ENCODE data around the gene RFX1. TPM values are rescaled to one million over a fixed set of nuclear protein-coding genes. Genes with fewer than 3 reads are reported as not detected.

RFX1 gene
- total RNA-seq, 1 experiment from 2014 or later: 20.4 TPM

DNA sequence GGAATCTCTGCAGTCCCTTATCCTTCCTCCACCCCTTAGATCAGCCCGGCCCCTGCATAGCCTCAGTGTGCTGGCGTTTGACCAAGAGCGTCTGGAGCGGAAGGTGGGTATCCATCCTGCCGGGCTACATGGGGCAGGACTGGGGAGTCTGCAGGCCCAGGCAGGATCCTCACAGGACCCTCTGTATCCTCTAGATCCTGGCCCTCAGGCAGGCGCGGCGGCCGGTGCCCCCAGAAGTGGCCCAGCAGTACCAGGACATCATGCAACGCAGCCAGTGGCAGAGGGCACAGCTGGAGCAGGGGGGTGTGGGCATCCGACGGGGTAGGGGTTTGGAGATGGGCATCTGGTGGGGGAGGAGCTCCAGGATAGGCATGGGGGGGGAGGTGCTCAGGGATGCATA lies 76.8 kb downstream of the RFX1 start:
- H3K27me3 Mint-ChIP-seq (ENCODE audit: low read depth): no peaks in the 10 kb centered on the region
- peaks cover 28% of the 10 kb centered on the region for H3K36me3 Mint-ChIP-seq
- TF ChIP-seq ZNF232 (CRISPR knock-in tag; IDR thresholded peaks at IDR 0.05) (no peak), ZNF263 (CRISPR knock-in tag; IDR thresholded peaks at IDR 0.05; ENCODE audit: low read depth) (no peak), GRHL2 (CRISPR knock-in tag; IDR thresholded peaks at IDR 0.05; ENCODE audit: insufficient replicate concordance, severe bottlenecking) (no peak), ZNF423 (CRISPR knock-in tag; IDR thresholded peaks at IDR 0.05) (no peak), RELA (CRISPR knock-in tag; IDR thresholded peaks at IDR 0.05; ENCODE audit: borderline replicate concordance) (no peak), RORB (CRISPR knock-in tag; IDR thresholded peaks at IDR 0.05) (no peak), TEAD1 (CRISPR knock-in tag; IDR thresholded peaks at IDR 0.05) (no peak), NFE2L1 (CRISPR knock-in tag; IDR thresholded peaks at IDR 0.05) (no peak), TCF7 (CRISPR knock-in tag; IDR thresholded peaks at IDR 0.05; ENCODE audit: low read depth) (no peak), MYBL2 (CRISPR knock-in tag; IDR thresholded peaks at IDR 0.05) (no peak), NR1H2 (CRISPR knock-in tag; IDR thresholded peaks at IDR 0.05) (no peak), IRF2 (CRISPR knock-in tag; IDR thresholded peaks at IDR 0.05; ENCODE audit: borderline replicate concordance, low read depth) (no peak)
- TF ChIP-seq, protein P1, sequence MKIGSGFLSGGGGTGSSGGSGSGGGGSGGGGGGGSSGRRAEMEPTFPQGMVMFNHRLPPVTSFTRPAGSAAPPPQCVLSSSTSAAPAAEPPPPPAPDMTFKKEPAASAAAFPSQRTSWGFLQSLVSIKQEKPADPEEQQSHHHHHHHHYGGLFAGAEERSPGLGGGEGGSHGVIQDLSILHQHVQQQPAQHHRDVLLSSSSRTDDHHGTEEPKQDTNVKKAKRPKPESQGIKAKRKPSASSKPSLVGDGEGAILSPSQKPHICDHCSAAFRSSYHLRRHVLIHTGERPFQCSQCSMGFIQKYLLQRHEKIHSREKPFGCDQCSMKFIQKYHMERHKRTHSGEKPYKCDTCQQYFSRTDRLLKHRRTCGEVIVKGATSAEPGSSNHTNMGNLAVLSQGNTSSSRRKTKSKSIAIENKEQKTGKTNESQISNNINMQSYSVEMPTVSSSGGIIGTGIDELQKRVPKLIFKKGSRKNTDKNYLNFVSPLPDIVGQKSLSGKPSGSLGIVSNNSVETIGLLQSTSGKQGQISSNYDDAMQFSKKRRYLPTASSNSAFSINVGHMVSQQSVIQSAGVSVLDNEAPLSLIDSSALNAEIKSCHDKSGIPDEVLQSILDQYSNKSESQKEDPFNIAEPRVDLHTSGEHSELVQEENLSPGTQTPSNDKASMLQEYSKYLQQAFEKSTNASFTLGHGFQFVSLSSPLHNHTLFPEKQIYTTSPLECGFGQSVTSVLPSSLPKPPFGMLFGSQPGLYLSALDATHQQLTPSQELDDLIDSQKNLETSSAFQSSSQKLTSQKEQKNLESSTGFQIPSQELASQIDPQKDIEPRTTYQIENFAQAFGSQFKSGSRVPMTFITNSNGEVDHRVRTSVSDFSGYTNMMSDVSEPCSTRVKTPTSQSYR (CRISPR knock-in tag; IDR thresholded peaks at IDR 0.05): no peak
- TF ChIP-seq, protein P2, sequence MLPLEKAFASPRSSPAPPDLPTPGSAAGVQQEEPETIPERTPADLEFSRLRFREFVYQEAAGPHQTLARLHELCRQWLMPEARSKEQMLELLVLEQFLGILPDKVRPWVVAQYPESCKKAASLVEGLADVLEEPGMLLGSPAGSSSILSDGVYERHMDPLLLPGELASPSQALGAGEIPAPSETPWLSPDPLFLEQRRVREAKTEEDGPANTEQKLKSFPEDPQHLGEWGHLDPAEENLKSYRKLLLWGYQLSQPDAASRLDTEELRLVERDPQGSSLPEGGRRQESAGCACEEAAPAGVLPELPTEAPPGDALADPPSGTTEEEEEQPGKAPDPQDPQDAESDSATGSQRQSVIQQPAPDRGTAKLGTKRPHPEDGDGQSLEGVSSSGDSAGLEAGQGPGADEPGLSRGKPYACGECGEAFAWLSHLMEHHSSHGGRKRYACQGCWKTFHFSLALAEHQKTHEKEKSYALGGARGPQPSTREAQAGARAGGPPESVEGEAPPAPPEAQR (CRISPR knock-in tag; IDR thresholded peaks at IDR 0.05): no peak
- TF ChIP-seq, protein P3, sequence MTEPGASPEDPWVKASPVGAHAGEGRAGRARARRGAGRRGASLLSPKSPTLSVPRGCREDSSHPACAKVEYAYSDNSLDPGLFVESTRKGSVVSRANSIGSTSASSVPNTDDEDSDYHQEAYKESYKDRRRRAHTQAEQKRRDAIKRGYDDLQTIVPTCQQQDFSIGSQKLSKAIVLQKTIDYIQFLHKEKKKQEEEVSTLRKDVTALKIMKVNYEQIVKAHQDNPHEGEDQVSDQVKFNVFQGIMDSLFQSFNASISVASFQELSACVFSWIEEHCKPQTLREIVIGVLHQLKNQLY (CRISPR knock-in tag; IDR thresholded peaks at IDR 0.05): no peak
- TF ChIP-seq, protein P4, sequence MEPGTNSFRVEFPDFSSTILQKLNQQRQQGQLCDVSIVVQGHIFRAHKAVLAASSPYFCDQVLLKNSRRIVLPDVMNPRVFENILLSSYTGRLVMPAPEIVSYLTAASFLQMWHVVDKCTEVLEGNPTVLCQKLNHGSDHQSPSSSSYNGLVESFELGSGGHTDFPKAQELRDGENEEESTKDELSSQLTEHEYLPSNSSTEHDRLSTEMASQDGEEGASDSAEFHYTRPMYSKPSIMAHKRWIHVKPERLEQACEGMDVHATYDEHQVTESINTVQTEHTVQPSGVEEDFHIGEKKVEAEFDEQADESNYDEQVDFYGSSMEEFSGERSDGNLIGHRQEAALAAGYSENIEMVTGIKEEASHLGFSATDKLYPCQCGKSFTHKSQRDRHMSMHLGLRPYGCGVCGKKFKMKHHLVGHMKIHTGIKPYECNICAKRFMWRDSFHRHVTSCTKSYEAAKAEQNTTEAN (CRISPR knock-in tag; IDR thresholded peaks at IDR 0.05): no peak
- TF ChIP-seq, protein P5, sequence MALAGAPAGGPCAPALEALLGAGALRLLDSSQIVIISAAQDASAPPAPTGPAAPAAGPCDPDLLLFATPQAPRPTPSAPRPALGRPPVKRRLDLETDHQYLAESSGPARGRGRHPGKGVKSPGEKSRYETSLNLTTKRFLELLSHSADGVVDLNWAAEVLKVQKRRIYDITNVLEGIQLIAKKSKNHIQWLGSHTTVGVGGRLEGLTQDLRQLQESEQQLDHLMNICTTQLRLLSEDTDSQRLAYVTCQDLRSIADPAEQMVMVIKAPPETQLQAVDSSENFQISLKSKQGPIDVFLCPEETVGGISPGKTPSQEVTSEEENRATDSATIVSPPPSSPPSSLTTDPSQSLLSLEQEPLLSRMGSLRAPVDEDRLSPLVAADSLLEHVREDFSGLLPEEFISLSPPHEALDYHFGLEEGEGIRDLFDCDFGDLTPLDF (CRISPR knock-in tag; IDR thresholded peaks at IDR 0.05): no peak
- TF ChIP-seq, protein P6, sequence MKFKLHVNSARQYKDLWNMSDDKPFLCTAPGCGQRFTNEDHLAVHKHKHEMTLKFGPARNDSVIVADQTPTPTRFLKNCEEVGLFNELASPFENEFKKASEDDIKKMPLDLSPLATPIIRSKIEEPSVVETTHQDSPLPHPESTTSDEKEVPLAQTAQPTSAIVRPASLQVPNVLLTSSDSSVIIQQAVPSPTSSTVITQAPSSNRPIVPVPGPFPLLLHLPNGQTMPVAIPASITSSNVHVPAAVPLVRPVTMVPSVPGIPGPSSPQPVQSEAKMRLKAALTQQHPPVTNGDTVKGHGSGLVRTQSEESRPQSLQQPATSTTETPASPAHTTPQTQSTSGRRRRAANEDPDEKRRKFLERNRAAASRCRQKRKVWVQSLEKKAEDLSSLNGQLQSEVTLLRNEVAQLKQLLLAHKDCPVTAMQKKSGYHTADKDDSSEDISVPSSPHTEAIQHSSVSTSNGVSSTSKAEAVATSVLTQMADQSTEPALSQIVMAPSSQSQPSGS (CRISPR knock-in tag; IDR thresholded peaks at IDR 0.05; ENCODE audit: borderline replicate concordance, low read depth): no peak
- TF ChIP-seq, protein P7, sequence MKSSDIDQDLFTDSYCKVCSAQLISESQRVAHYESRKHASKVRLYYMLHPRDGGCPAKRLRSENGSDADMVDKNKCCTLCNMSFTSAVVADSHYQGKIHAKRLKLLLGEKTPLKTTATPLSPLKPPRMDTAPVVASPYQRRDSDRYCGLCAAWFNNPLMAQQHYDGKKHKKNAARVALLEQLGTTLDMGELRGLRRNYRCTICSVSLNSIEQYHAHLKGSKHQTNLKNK (CRISPR knock-in tag; IDR thresholded peaks at IDR 0.05): no peak
- TF ChIP-seq, protein P8, sequence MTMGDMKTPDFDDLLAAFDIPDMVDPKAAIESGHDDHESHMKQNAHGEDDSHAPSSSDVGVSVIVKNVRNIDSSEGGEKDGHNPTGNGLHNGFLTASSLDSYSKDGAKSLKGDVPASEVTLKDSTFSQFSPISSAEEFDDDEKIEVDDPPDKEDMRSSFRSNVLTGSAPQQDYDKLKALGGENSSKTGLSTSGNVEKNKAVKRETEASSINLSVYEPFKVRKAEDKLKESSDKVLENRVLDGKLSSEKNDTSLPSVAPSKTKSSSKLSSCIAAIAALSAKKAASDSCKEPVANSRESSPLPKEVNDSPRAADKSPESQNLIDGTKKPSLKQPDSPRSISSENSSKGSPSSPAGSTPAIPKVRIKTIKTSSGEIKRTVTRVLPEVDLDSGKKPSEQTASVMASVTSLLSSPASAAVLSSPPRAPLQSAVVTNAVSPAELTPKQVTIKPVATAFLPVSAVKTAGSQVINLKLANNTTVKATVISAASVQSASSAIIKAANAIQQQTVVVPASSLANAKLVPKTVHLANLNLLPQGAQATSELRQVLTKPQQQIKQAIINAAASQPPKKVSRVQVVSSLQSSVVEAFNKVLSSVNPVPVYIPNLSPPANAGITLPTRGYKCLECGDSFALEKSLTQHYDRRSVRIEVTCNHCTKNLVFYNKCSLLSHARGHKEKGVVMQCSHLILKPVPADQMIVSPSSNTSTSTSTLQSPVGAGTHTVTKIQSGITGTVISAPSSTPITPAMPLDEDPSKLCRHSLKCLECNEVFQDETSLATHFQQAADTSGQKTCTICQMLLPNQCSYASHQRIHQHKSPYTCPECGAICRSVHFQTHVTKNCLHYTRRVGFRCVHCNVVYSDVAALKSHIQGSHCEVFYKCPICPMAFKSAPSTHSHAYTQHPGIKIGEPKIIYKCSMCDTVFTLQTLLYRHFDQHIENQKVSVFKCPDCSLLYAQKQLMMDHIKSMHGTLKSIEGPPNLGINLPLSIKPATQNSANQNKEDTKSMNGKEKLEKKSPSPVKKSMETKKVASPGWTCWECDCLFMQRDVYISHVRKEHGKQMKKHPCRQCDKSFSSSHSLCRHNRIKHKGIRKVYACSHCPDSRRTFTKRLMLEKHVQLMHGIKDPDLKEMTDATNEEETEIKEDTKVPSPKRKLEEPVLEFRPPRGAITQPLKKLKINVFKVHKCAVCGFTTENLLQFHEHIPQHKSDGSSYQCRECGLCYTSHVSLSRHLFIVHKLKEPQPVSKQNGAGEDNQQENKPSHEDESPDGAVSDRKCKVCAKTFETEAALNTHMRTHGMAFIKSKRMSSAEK (CRISPR knock-in tag; IDR thresholded peaks at IDR 0.05; ENCODE audit: borderline replicate concordance): no peak
- peaks cover 7% of the 10 kb centered on the region for H3K4me1 Mint-ChIP-seq
- no peak overlapping the region for H3K4me3 Mint-ChIP-seq
- H3K9me3 Mint-ChIP-seq: no peaks in the 10 kb centered on the region
- POLR2A ChIA-PET: no interaction called here
- DNase-seq (ENCODE audit: low spot score) (no peak), ATAC-seq (no peak)
- CTCF ChIA-PET: no interaction called here
- no peak overlapping the region for H3K27ac Mint-ChIP-seq
